Fibroblast of lung (primary cell): ENCODE measurements around the gene ETHE1. TPM values are rescaled to one million over a fixed set of nuclear protein-coding genes. Genes with fewer than 3 reads are reported as not detected.

ENCODE experiments used
- DNase-seq, 2 donors: peaks; one replicate each; pipeline versions ENCODE4 v3.0.0 to v3.0.0-alpha.2; 2010; ENCODE audit warnings: low read depth in 2 of 2
- H2AFZ ChIP-seq: 2 replicates; pipeline ENCODE4 v1.5.1; 2012; ENCODE audit warnings: low read length, control low read depth, inconsistent platforms
- H3K27ac ChIP-seq: 2 replicates; pipeline ENCODE4 v1.5.1; 2011; ENCODE audit warnings: low read length, control low read depth; ENCODE audit not compliant: insufficient read depth
- H3K27me3 ChIP-seq: 2 replicates; pipeline ENCODE4 v1.5.1; 2011; ENCODE audit warnings: mild to moderate bottlenecking, low read length; ENCODE audit not compliant: control insufficient read depth, insufficient read depth
- H3K36me3 ChIP-seq: 2 replicates; pipeline ENCODE4 v1.5.1; 2011; ENCODE audit warnings: low read length; ENCODE audit not compliant: control insufficient read depth, insufficient read depth
- H3K4me1 ChIP-seq: 2 replicates; pipeline ENCODE4 v1.5.1; 2011; ENCODE audit warnings: low read length; ENCODE audit not compliant: control insufficient read depth, insufficient read depth; ENCODE audit errors: extremely low read depth
- H3K4me2 ChIP-seq: 2 replicates; pipeline ENCODE4 v1.5.1; 2011; ENCODE audit warnings: low read length, control low read depth; ENCODE audit not compliant: insufficient read depth; ENCODE audit errors: extremely low read depth
- H3K4me3 ChIP-seq, 4 experiments: fragments of 200-600 bp in 1 of 4; sonication (generic) in 1 of 4; replicated peaks in 1 of 4; 2 replicates each; pipeline ENCODE4 v1.5.1; 2011 to 2016; ENCODE audit warnings: low read length in 4 of 4, low read depth in 3 of 4, mild to moderate bottlenecking in 3 of 4, control low read depth in 2 of 4, inconsistent platforms in 1 of 4, mixed read lengths in 1 of 4; ENCODE audit not compliant: insufficient read depth in 1 of 4; ENCODE audit errors: control extremely low read depth in 1 of 4
- H3K79me2 ChIP-seq: 2 replicates; pipeline ENCODE4 v1.5.1; 2012; ENCODE audit warnings: mild to moderate bottlenecking, low read length, inconsistent platforms; ENCODE audit not compliant: control insufficient read depth, insufficient read depth
- H3K9ac ChIP-seq: 2 replicates; pipeline ENCODE4 v1.5.1; 2011; ENCODE audit warnings: mild to moderate bottlenecking, low read length, control low read depth; ENCODE audit not compliant: insufficient read depth
- H3K9me3 ChIP-seq: 2 replicates; pipeline ENCODE4 v1.5.1; 2012; ENCODE audit warnings: low read depth, low read length; ENCODE audit not compliant: control insufficient read depth, insufficient read depth
- H4K20me1 ChIP-seq: 2 replicates; pipeline ENCODE4 v1.5.1; 2011; ENCODE audit warnings: low read length; ENCODE audit not compliant: control insufficient read depth, insufficient read depth; ENCODE audit errors: extremely low read depth
- EZH2 ChIP-seq: IDR thresholded peaks from 2 replicates; pipeline ENCODE4 v1.5.1; 2012; ENCODE audit warnings: low read length, control low read depth, mild to moderate bottlenecking; ENCODE audit errors: missing control alignments
- polyA plus RNA-seq, 2 donors: library from polyadenylated mRNA; depleted of rRNA in 1 of 2; stranded (reverse) in 1 of 2; unstranded in 1 of 2; fragments of >200 nt; gene quantifications; 2 replicates each; pipeline ENCODE4 v1.2.1, GENCODE V29; 2011 to 2012; ENCODE audit warnings: missing spikeins in 1 of 2
- total RNA-seq: library from RNA; depleted of rRNA; stranded (reverse); fragments of >200 nt; gene quantifications from 2 replicates; pipeline ENCODE4 v1.2.1, GENCODE V29; 2014
- TF ChIP-seq, protein P1 (sequence below), 2 donors: IDR thresholded peaks in 1 of 2; conservative IDR thresholded peaks in 1 of 2; 1 replicate in 1 of 2; 2 replicates in 1 of 2; pipeline ENCODE4 v1.5.1; 2011 to 2012; ENCODE audit warnings: low read length in 2 of 2, control low read depth in 1 of 2, inconsistent platforms in 1 of 2, low read depth in 1 of 2, mild to moderate bottlenecking in 1 of 2

The ETHE1 gene
- total and polyA plus RNA-seq, 2 donors (not counting 1 experiment from before 2014, with no cell fraction given): 65.2 to 112 TPM

- Histone ChIP-seq H4K20me1 (no peaks in the 10 kb centered on the region), H3K4me2 (peak overlapping the region; percentile 99), H3K4me1 (peaks cover 5% of the 10 kb centered on the region), H3K9ac (no peak overlapping the region), H2AFZ (no peak overlapping the region), H3K27ac (no peak overlapping the region), H3K27me3 (no peaks in the 10 kb centered on the region), H3K9me3 (no peaks in the 10 kb centered on the region), H3K36me3 (peaks cover 2% of the 10 kb centered on the region), H3K79me2 (no peaks in the 10 kb centered on the region), H3K4me3 (peak overlapping the region; percentile 86 to 96 (median 91))
- TF ChIP-seq EZH2: no peak
- TF ChIP-seq, protein P1, sequence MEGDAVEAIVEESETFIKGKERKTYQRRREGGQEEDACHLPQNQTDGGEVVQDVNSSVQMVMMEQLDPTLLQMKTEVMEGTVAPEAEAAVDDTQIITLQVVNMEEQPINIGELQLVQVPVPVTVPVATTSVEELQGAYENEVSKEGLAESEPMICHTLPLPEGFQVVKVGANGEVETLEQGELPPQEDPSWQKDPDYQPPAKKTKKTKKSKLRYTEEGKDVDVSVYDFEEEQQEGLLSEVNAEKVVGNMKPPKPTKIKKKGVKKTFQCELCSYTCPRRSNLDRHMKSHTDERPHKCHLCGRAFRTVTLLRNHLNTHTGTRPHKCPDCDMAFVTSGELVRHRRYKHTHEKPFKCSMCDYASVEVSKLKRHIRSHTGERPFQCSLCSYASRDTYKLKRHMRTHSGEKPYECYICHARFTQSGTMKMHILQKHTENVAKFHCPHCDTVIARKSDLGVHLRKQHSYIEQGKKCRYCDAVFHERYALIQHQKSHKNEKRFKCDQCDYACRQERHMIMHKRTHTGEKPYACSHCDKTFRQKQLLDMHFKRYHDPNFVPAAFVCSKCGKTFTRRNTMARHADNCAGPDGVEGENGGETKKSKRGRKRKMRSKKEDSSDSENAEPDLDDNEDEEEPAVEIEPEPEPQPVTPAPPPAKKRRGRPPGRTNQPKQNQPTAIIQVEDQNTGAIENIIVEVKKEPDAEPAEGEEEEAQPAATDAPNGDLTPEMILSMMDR (conservative IDR thresholded peaks at IDR 0.05 in 1 of 2, IDR thresholded peaks at IDR 0.05 in 1 of 2; ENCODE audit: low read depth in 1 of 2, low read length in 2 of 2): no peak
- DNase-seq: no peak
These were observed 24.5 kb downstream of the ETHE1 start for GRCh38 chr19:43502419-43502976.

GRCh38 chr19:43501661-43502418, 25.2 kb downstream of the ETHE1 start:
- H3K36me3 ChIP-seq: peaks cover 5% of the 10 kb centered on the region
- H3K4me1 ChIP-seq: peaks cover 5% of the 10 kb centered on the region
- H3K9me3 ChIP-seq: no peaks in the 10 kb centered on the region
- no peak overlapping the region for H3K27ac ChIP-seq
- no peaks in the 10 kb centered on the region for H4K20me1 ChIP-seq
- H3K9ac ChIP-seq: no peak overlapping the region
- peak overlapping the region in 1 of 4 experiments; percentile 94 for H3K4me3 ChIP-seq
- no peaks in the 10 kb centered on the region for H3K79me2 ChIP-seq
- DNase-seq: no peak
- H3K27me3 ChIP-seq: no peaks in the 10 kb centered on the region
- no peak overlapping the region for H3K4me2 ChIP-seq
- H2AFZ ChIP-seq: no peak overlapping the region
- TF ChIP-seq EZH2: no peak
- TF ChIP-seq, protein P1 (conservative IDR thresholded peaks at IDR 0.05 in 1 of 2, IDR thresholded peaks at IDR 0.05 in 1 of 2; ENCODE audit: low read depth in 1 of 2, low read length in 2 of 2): no peak

GRCh38 chr19:43499042-43499441, 28.0 kb downstream of the ETHE1 start:
- no peak overlapping the region for H3K4me2 ChIP-seq
- no peaks in the 10 kb centered on the region for H3K27me3 ChIP-seq
- DNase-seq: no peak
- no peaks in the 10 kb centered on the region for H3K9me3 ChIP-seq
- no peak overlapping the region for H3K4me3 ChIP-seq
- H2AFZ ChIP-seq: no peak overlapping the region
- TF ChIP-seq, protein P1 (conservative IDR thresholded peaks at IDR 0.05 in 1 of 2, IDR thresholded peaks at IDR 0.05 in 1 of 2; ENCODE audit: low read depth in 1 of 2, low read length in 2 of 2): no peak
- no peak for TF ChIP-seq EZH2
- peaks cover 9% of the 10 kb centered on the region for H3K36me3 ChIP-seq
- no peak overlapping the region for H3K9ac ChIP-seq
- no peaks in the 10 kb centered on the region for H4K20me1 ChIP-seq
- H3K79me2 ChIP-seq: no peaks in the 10 kb centered on the region
- H3K4me1 ChIP-seq: peaks cover 5% of the 10 kb centered on the region
- no peak overlapping the region for H3K27ac ChIP-seq
